ENCODE data around the gene THEM5. TPM values are rescaled to one million over a fixed set of nuclear protein-coding genes. Genes with fewer than 3 reads are reported as not detected.

THEM5 gene
- polyA plus RNA-seq, 3 donors: not detected

GRCh38 chr1:151846686-151847237 lies 6.8 kb downstream of the THEM5 start:
- H3K9me3 Mint-ChIP-seq: no peaks in the 10 kb centered on the region
- no peak overlapping the region for H2AFZ ChIP-seq (ENCODE audit: insufficient read depth, low read depth, low read length, poor library complexity, severe bottlenecking)

GRCh38 chr1:151846062-151846568 lies 7.4 kb downstream of the THEM5 start:
- 66% methylated on average over 6 of the region's 6 CpGs for WGBS (ENCODE audit: insufficient coverage)
- DNase-seq: peak in 1 of 3 donors; percentile 33
- H3K36me3 ChIP-seq (replicated peaks in 1 of 2; ENCODE audit: control insufficient read depth in 1 of 2, insufficient read depth in 2 of 2, low read length in 2 of 2): no peaks in the 10 kb centered on the region
- H4K20me1 ChIP-seq (ENCODE audit: insufficient read depth, low read length): no peaks in the 10 kb centered on the region
- H3K9ac ChIP-seq (ENCODE audit: insufficient read depth, low read length, poor library complexity, severe bottlenecking): no peak overlapping the region
- H3K4me3 ChIP-seq (replicated peaks in 1 of 3; ENCODE audit: low read depth in 2 of 3, low read length in 3 of 3): no peak overlapping the region
- peaks cover 18 to 66% of the 10 kb centered on the region in 2 donors for H3K27me3 ChIP-seq (ENCODE audit: control insufficient read depth in 2 of 2, insufficient read depth in 2 of 2, low read length in 2 of 2)
- Mint-ChIP-seq H3K27ac (no peak overlapping the region), H3K9me3 (no peaks in the 10 kb centered on the region), H3K4me1 (peaks cover 7% of the 10 kb centered on the region), H3K36me3 (no peaks in the 10 kb centered on the region), H3K4me3 (peak overlapping the region in 1 of 2 donors; percentile 42), H3K27me3 (ENCODE audit: low read depth in 3 of 3) (peaks cover 41 to 56% (median 46%) of the 10 kb centered on the region in 3 donors)
- H3K27ac ChIP-seq (ENCODE audit: low read depth in 1 of 2, low read length in 2 of 2): no peak overlapping the region
- TF ChIP-seq CTCF (IDR thresholded peaks at IDR 0.05): no peak
- H3K9me3 ChIP-seq (replicated peaks in 1 of 2; ENCODE audit: control insufficient read depth in 1 of 2, insufficient read depth in 1 of 2, low read length in 2 of 2): no peaks in the 10 kb centered on the region
- H2AFZ ChIP-seq (ENCODE audit: insufficient read depth, low read depth, low read length, poor library complexity, severe bottlenecking): no peak overlapping the region
- H3K79me2 ChIP-seq (ENCODE audit: insufficient read depth, low read length): no peaks in the 10 kb centered on the region
- no peak overlapping the region for H3K4me2 ChIP-seq (replicated peaks; ENCODE audit: extremely low read depth, low read length, poor library complexity, severe bottlenecking)
- H3K4me1 ChIP-seq (ENCODE audit: control insufficient read depth in 1 of 2, insufficient read depth in 2 of 2, low read length in 2 of 2): no peaks in the 10 kb centered on the region
- intact Hi-C loops (cut with micrococcal nuclease): no loop called here

More at GRCh38 chr1:151846686-151847237, 6.8 kb downstream of the THEM5 start:
- Histone ChIP-seq H3K4me1 (ENCODE audit: control insufficient read depth in 1 of 2, insufficient read depth in 2 of 2, low read length in 2 of 2) (no peaks in the 10 kb centered on the region), H3K9ac (ENCODE audit: insufficient read depth, low read length, poor library complexity, severe bottlenecking) (no peak overlapping the region), H3K4me2 (replicated peaks; ENCODE audit: extremely low read depth, low read length, poor library complexity, severe bottlenecking) (no peak overlapping the region), H3K79me2 (ENCODE audit: insufficient read depth, low read length) (no peaks in the 10 kb centered on the region), H4K20me1 (ENCODE audit: insufficient read depth, low read length) (no peaks in the 10 kb centered on the region), H3K4me3 (replicated peaks in 1 of 3; ENCODE audit: low read depth in 2 of 3, low read length in 3 of 3) (no peak overlapping the region), H3K36me3 (replicated peaks in 1 of 2; ENCODE audit: control insufficient read depth in 1 of 2, insufficient read depth in 2 of 2, low read length in 2 of 2) (no peaks in the 10 kb centered on the region), H3K27ac (ENCODE audit: low read depth in 1 of 2, low read length in 2 of 2) (no peak overlapping the region), H3K9me3 (replicated peaks in 1 of 2; ENCODE audit: control insufficient read depth in 1 of 2, insufficient read depth in 1 of 2, low read length in 2 of 2) (no peaks in the 10 kb centered on the region), H3K27me3 (ENCODE audit: control insufficient read depth in 2 of 2, insufficient read depth in 2 of 2, low read length in 2 of 2) (peaks cover 11 to 60% of the 10 kb centered on the region in 2 donors)
- no peak for DNase-seq
- 86% methylated on average over 6 of the region's 8 CpGs for WGBS (ENCODE audit: insufficient coverage)
- no peak overlapping the region for H3K27ac Mint-ChIP-seq
- H3K4me1 Mint-ChIP-seq: peaks cover 7% of the 10 kb centered on the region
- intact Hi-C loops (cut with micrococcal nuclease): no loop called here
- peaks cover 35 to 50% (median 41%) of the 10 kb centered on the region in 3 donors for H3K27me3 Mint-ChIP-seq (ENCODE audit: low read depth in 3 of 3)
- no peak for TF ChIP-seq CTCF (IDR thresholded peaks at IDR 0.05)
- H3K36me3 Mint-ChIP-seq: no peaks in the 10 kb centered on the region
- H3K4me3 Mint-ChIP-seq: no peak overlapping the region
